Stimulated activated CD8-positive, alpha-beta memory T cell treated with anti-CD3 and anti-CD28 coated beads, Interleukin-7, amount 100 ng/mL, for 24 hours (primary cell): Measurements from ENCODE around the gene DNAH3.
A peak's percentile ranks its signal among the peaks of the same experiment; 100 is the strongest.

Experiments used
- DNase-seq: peaks from one replicate; pipeline ENCODE4 v3.0.0-alpha.2; 2020; ENCODE audit warnings: low read depth

DNAH3 gene

GRCh38 chr16:20903899-20904506 is 246.6 kb downstream of the DNAH3 start:
- no peak for DNase-seq

GRCh38 chr16:20903116-20903898 is 247.3 kb downstream of the DNAH3 start:
- no peak for DNase-seq

- no peak for DNase-seq
Measured at GRCh38 chr16:20902426-20902825, 248.2 kb downstream of the DNAH3 start.

- DNase-seq = no peak
Measured at GRCh38 chr16:20901436-20902112, 249.1 kb downstream of the DNAH3 start.

- no peak for DNase-seq
Measured at GRCh38 chr16:20901068-20901435, 249.6 kb downstream of the DNAH3 start.

GRCh38 chr16:20900299-20901067 is 250.2 kb downstream of the DNAH3 start, which contains the start of the genes DCUN1D3 and LYRM1:
DCUN1D3 (minus strand) TSS chr16:20900358; CDS start chr16:20862538, 37,820 bp downstream.
LYRM1 (plus strand) TSS chr16:20900771; CDS start chr16:20915556, 14,785 bp downstream.
- peak; percentile 80 for DNase-seq

- DNase-seq = no peak
Measured at GRCh38 chr16:20899477-20900298, 251.0 kb downstream of the DNAH3 start.

GRCh38 chr16:20899071-20899470 is 251.6 kb downstream of the DNAH3 start:
- DNase-seq = no peak

GRCh38 chr16:20897922-20898321 is 252.7 kb downstream of the DNAH3 start:
- no peak for DNase-seq

GRCh38 chr16:20897253-20897897 is 253.3 kb downstream of the DNAH3 start:
- no peak for DNase-seq

- no peak for DNase-seq
Measured at GRCh38 chr16:20894388-20894787, 256.3 kb downstream of the DNAH3 start.

- no peak for DNase-seq
Measured at GRCh38 chr16:20889625-20890275, 260.9 kb downstream of the DNAH3 start.

GRCh38 chr16:20887207-20887606 is 263.4 kb downstream of the DNAH3 start:
- no peak for DNase-seq

GRCh38 chr16:20886320-20886719 is 264.3 kb downstream of the DNAH3 start:
- DNase-seq = no peak

GRCh38 chr16:20884240-20884556 is 266.4 kb downstream of the DNAH3 start:
- no peak for DNase-seq

- no peak for DNase-seq
Measured at GRCh38 chr16:20883554-20884239, 266.9 kb downstream of the DNAH3 start.
